Activated CD4-positive, alpha-beta T cell treated with anti-CD3 and anti-CD28 coated beads, Interleukin-2, amount 50 U/mL, for 16 hours (primary cell): ENCODE data around the gene C19orf73.
"Not testable (repeated sequence)": the region's sequence is repeated elsewhere in the genome, so short reads cannot be mapped to it uniquely, and the experiment has no call there.

ENCODE experiments used
- DNase-seq: peaks from one replicate; pipeline ENCODE4 v3.0.0-alpha.2; 2020

C19orf73 gene

DNA sequence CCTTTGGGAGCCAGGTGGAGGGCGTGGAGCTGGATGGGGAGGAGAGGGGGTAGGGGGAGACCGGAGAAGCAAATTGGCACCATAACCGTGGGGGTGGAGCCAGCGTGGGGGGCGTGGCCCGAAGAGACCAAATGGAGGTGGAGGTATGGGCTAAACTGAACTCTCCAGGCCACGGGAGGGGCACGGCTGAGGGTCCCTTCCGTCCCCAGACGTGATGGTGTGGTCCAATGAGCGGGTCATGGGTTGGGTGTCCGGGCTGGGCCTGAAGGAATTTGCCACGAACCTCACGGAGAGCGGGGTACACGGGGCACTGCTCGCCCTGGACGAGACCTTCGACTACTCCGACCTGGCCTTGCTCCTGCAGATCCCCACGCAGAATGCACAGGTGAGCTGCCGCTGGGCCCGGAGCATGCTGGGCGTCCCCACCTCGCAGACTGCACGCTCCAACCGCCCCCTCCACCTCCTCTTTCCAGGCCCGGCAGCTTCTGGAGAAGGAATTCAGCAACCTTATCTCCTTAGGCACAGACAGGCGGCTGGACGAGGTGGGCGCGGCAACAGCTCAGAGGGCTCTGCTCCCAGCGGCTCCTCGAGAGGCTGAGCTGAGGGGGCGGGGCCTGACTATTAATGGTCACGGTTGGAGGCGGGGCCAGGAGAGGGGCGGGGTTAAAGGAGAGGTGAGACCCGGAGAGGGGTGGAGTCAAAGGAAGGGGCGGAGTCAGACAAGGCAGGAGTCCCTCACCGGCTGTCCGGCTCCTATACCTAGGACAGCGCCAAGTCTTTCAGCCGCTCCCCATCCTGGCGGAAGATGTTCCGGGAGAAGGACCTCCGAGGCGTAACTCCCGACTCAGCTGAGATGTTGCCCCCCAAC lies 30.1 kb upstream of the C19orf73 start:
- peak; percentile 81 for DNase-seq

GRCh38 chr19:49148044-49148682 lies 29.2 kb upstream of the C19orf73 start:
- no peak for DNase-seq

DNA sequence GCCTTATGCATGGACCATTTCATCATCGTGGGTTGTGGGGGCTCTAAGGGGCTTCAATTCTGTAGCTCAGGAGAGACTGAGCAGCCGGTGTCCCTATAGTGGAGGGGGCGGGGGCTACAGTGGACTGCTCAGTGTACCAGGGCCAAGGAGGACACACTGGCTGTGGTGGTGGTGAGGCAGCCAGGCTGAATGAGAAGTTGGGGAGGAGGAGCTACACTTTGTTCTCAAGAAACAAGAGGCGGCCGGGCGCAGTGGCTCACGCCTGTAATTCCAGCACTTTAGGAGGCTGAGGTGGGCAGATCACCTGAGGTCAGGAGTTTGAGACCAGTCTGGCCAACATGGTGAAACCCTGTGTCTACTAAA lies 27.4 kb upstream of the C19orf73 start:
- not testable (repeated sequence) for DNase-seq

- peak; percentile 78 for DNase-seq
Measured at GRCh38 chr19:49145573-49146407, 26.8 kb upstream of the C19orf73 start.

DNA sequence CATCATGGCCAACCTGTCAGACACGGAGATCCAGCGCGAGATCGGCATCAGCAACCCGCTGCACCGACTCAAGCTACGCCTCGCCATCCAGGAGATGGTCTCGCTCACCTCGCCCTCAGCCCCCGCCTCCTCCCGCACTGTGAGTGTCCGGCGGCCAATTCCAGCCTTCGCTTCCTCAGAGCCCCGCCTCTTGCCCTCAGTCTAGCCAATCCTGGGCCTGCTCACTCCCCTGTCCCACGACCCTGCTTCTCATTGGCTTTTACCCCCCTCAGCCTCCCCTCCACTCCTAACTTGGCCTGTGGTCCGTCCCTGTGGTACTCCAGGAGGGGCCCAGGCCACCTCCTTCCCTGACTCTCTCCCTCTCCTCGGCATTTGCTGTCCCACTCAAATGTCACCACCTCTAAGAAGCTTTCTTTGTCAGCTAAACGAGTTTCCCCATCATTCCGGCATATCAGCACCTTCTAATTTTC lies 24.0 kb upstream of the C19orf73 start:
- DNase-seq = peak; percentile 78

DNA sequence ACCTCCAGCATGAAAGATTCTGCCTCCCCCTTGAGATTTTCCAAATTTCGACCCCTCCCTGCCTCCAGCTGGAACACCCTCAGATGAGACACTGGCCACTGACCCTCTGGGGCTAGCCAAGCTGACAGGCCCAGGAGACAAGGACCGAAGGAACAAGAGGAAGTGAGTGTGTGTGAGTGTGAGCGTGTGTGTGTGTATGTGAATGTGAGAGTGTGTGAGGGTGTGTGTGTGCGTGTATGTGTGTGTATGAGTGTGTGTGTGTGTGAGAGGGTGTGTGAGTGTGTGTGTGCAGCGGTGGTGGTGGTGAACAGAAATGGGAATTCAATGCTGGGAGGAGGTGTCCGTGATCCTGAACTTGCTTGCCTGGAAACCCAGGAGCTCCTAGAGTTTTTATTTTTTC lies 22.4 kb upstream of the C19orf73 start:
- DNase-seq = no peak

DNA sequence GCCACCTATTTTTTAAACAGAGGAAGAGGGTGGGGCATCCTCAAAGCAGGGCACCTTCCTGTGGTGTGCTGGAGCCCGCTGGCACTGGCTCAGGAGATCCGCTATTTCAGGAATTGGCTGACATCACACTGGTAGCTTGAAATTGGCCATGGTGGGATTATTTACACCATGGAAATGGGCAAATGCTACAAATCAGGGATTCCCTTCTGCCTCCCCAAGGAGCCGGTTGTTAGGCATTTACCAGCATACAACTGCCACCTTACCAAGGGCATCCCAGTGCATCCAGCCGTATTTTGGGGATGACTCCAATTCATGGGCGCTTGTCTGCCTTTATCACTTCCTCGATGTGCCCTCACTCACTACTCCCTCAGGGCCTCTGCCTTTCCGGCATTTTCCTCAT lies 22.0 kb upstream of the C19orf73 start:
- DNase-seq = no peak

DNA sequence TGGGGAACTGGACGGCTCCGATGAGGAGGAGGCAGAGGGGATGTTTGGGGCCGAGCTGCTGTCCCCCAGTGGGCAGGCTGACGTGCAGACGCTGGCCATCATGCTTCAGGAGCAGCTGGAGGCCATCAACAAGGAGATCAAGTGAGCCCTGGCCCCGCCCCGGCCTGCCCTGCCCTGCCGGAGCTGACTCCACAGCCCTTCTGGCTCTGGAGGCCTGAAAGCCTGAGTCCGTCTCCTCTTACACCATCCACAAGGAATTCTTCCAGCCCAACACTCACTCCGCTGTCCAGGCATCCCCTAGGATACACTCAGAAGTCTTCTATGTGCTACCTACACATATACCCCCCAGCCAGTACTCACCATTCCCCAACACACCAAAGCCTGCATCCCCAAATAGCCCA lies 17.8 kb upstream of the C19orf73 start:
- DNase-seq = no peak

DNA sequence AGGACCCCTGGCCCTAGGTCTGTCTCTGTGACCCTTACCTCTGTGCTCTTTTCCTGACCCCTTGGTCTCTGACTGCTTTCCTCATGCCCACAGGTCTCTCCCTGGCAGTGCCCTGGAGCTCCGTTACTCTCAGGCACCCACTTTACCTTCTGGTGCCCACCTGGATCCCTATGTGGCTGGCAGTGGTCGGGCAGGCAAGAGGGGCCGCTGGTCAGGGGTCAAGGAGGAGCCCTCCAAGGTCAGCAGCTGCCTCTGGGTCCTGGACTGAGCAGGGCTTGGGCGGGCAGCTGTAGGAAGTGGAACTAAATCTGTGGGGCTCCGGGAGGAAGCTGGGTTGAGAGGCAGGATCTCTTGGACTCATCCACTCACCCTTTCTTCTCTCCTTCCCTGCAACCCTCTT lies 16.7 kb upstream of the C19orf73 start:
- no peak for DNase-seq

- peak; percentile 26 for DNase-seq
Measured at GRCh38 chr19:49133621-49134454, 14.9 kb upstream of the C19orf73 start.

DNA sequence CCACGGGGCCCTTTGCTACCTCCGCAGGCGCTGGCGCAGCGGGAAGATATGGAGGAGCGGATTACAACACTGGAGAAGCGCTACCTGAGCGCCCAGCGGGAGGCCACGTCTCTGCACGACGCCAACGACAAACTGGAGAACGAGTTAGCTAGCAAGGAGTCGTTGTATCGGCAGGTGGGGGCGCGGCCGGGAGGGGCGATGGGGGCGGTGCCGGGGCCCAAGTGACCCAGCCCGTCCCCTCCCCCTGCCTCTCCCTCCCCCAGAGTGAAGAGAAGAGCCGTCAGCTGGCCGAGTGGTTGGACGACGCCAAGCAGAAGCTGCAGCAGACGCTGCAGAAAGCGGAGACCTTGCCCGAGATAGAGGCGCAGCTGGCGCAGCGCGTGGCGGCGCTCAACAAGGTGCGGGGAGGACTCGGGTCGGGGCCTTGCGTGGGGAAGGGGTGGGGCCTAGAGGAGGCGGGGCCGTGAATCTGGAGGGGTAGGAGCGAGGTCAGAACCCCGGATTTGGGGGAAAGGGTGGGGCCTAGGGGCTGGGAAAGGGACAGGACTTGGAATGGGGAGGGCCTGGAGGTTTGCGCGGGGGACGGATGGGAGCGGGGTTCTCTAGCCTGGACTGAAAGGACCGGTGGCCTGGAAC lies 14.1 kb upstream of the C19orf73 start:
- no peak for DNase-seq

- DNase-seq = no peak
Measured at GRCh38 chr19:49130325-49130724, 11.4 kb upstream of the C19orf73 start.

DNA sequence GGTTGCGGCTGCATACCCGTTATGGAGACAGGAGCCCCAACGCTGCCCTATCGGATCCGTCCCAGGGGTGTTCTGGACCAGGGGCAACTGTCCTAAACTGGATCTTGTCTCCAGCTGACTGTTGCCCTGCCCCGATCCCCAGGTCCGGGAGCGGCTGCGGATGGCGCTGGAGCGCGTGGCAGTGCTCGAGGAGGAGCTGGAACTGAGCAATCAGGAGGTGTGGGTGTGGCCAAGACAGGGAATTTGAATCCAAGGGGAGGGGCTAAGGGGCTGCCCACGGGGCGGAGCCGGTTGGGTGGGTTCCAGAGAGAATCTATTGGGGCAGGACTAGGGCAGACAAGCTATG lies 10.3 kb upstream of the C19orf73 start:
- no peak for DNase-seq

DNA sequence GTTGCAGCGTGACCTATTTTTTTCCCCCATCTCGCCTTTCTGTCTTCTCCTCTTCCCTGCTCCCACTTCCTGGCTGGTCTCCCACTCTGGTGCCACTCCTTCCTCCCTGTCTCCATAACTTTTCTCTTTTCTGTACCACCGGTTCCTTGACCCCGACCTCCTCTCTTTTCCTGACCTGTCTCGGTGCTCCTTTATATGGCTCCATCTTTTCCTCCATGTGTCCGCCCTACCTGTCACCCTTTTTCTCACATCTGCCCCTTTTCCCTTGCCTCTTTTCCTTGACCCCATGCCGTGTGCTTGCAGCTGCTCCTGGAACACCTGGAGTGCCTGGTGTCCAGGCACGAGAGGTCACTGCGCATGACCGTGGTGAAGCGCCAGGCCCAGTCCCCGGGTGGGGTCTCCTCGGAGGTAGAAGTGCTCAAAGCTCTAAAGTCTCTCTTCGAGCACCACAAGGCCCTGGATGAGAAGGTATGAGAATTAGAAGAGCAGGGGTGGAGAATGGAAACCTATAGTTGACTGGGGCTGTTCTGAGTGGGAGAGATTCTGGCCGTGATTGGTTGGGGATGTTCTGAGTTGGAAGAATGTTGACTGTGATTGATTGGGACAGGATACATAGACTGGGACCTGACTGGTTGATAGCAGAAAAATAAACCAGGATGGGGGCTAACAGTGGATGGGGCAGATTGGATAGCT lies 9.7 kb upstream of the C19orf73 start:
- DNase-seq = no peak

- peak; percentile 97 for DNase-seq
Measured at GRCh38 chr19:49127674-49128544, 9.0 kb upstream of the C19orf73 start.

DNA sequence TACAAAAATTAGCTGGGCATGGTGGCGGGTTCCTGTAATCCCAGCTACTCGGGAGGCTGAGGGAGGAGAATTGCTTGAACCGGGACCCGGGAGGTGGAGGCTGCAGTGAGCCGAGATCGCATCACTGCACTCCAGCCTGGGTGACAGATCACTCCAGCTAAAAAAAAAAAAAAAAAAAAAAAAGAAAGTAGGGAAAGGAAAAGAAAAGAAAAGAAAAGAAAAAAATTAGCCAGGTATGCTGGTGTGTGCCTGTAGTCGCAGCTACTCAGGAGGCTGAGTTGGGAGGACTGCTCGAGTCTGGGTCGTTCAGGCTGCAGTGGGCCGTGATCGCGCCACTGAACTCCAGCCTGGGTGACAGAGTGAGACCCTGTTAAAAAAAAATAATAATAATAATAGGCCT lies 8.3 kb upstream of the C19orf73 start:
- DNase-seq = not testable (repeated sequence)

DNA sequence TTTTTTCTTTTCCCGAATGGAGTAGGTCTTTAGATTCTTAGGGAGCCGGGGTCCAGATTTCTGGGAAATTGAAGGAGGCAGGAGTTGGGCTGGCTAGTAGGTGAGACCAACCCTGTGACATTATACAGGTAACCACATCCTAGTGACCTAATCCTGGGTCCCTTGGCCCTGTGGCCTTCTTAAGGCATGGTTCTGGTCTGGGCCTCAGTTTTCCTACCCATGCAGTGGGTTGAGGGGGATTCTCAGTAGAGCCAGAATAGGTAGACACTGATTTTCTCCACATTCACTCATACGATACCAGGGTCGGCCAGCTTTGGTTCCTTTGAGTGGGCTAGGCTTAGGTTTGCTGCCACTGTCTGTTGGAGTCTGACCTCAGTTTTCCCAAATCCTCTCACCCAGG lies 7.6 kb upstream of the C19orf73 start:
- DNase-seq = no peak

DNA sequence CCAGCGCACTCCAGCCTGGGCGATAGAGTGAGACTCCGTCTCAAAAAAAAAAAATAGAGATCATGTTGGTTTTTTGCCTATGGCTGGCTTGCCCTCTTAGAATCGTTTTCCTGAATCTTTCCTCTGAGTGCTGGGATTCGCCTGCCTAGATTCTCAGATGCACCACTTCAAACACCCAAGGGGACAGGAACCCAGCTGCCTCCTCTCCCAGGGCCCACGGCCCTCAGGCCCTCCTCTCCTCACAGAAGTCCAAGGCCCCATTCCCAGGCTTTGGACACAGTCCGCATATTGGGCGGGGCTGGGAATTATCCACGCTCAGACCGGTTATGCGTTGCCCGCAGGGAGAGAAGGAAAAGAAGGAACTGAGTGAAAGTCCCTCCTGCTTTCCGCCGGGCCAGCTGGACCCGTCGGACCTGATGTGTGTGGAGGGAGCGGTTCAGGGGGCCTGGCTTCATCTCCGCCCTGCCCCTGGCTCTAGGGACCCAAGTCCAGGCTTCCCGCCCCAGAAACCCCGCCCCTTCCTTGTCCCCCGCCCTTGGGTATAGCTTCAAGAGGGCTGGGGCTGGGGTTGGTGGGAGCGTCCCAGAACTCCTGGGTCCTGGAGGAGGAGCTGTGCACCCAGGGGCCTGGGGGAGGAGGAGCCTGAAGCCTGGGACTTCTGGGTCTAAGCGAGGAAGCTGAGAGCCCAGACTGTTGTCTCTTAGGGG lies 6.2 kb upstream of the C19orf73 start:
- no peak for DNase-seq

DNA sequence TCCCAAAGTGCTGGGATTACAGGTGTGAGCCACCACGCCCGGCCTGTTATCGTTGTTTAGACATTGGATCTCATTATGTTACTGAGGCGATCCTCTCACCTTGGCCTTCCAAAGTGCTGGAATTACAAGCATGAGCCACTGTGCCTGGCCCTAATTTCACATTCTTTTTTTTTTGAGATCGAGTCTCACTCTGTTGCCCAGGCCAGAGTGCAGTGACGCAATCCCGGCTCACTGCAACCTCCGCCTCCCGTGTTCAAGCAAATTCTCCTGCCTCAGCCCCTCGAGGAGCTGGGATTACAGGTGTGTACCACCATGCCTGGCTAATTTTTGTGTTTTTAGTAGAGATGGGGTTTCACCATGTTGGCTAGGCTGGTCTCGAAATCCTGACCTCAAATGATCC lies 4.3 kb upstream of the C19orf73 start:
- DNase-seq = not testable (repeated sequence)

- DNase-seq = not testable (repeated sequence)
Measured at GRCh38 chr19:49121841-49122240, 2.9 kb upstream of the C19orf73 start.
